NCI-H2196 treated with DMSO at 0.1 percent for 48 hours (cell line): ENCODE data around the gene AHDC1.

Experiments used
- DNase-seq: peaks from one replicate; lab custom pipeline; 2025; ENCODE audit not compliant: unreplicated experiment; lab: John Stamatoyannopoulos, UW

The AHDC1 gene

GRCh38 chr1:27489501-27489972 lies 114.4 kb downstream of the AHDC1 start:
- no peak for DNase-seq

GRCh38 chr1:27487966-27488884 lies 115.7 kb downstream of the AHDC1 start:
- DNase-seq: no peak

GRCh38 chr1:27485363-27485762 lies 118.6 kb downstream of the AHDC1 start:
- DNase-seq: no peak
